Stimulated activated effector memory CD8-positive, alpha-beta T cell treated with anti-CD3 and anti-CD28 coated beads, Interleukin-12 subunit alpha, Interleukin-12 subunit beta, amount 100 ng/mL, for 72 hours (primary cell): ENCODE results near the gene GNE.
A peak's percentile ranks its signal among the peaks of the same experiment; 100 is the strongest.
"Not testable (repeated sequence)": the region's sequence is repeated elsewhere in the genome, so short reads cannot be mapped to it uniquely, and the experiment has no call there.

Source experiments
- ATAC-seq: fragments of 150-1000 bp; cut with Tn5 transposase; 2 replicates; pipeline ENCODE4 v1.10.0; 2021
- DNase-seq, 2 donors: peaks; one replicate each; pipeline ENCODE4 v3.0.0; 2021 to 2022; ENCODE audit warnings: low spot score in 2 of 2
- H3K27ac Mint-ChIP-seq: one replicate; pipeline ENCODE4 v1.8.0; 2022; ENCODE audit warnings: mild to moderate bottlenecking, mixed read lengths
- H3K36me3 Mint-ChIP-seq: one replicate; pipeline ENCODE4 v1.8.0; 2022; ENCODE audit warnings: mild to moderate bottlenecking, mixed read lengths
- H3K4me1 Mint-ChIP-seq: one replicate; pipeline ENCODE4 v1.8.0; 2022; ENCODE audit warnings: mixed read lengths
- H3K4me3 Mint-ChIP-seq: one replicate; pipeline ENCODE4 v1.8.0; 2022; ENCODE audit warnings: mild to moderate bottlenecking, mixed read lengths
- H3K9me3 Mint-ChIP-seq: one replicate; pipeline ENCODE4 v1.8.0; 2022; ENCODE audit warnings: mixed read lengths

Gene GNE

DNA sequence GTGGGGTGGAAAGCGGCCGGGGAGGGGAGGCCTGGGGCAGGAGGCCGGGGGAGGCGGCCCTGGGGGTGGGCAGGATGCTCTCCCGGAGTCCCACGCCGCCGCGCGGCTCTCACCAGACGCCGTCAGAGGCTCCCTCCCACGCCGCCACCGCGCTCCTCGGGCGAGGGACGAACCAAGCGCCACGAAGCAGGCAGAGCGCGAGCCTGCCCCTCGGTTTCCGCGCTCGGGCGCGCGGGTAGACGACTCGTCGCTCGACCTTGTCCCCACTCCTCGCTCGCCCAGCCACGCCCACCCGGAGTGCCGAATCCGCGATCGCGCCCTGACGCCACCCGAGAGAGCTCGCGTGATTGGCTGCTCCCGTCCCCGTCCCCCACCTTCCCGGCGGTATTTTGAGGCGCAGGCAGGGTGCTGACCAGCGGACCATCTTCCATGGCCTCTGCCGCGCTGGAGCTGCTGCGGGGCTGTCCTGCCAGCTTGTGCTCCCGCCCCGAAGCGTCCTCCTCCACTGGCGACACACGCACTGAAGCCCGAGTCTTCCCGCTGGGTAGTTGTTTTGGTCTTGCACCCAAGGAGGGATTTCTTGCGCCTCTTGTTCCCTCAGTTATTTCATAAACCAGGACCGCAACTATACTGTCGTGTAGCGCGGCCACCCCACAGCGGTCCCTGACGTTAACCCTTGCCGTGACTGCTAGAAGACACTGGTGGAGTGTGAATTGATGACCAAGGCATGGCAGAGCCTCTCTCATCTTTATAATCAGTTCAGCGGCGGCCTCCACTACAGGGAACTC lies at the start of gene GNE:
Gene GNE, minus strand, starts transcription at position 241 of the 788 bp plus-strand sequence. CDS start 9,093 bp downstream, outside the sequence.
- no peaks in the 10 kb centered on the region for H3K9me3 Mint-ChIP-seq
- ATAC-seq (peak; percentile 95), DNase-seq (peak; percentile 95 to 100)
- H3K4me1 Mint-ChIP-seq: peaks cover 6% of the 10 kb centered on the region
- peaks cover 14% of the 10 kb centered on the region for H3K36me3 Mint-ChIP-seq
- H3K27ac Mint-ChIP-seq: peak within 1 kb of the TSS; percentile 94
- H3K4me3 Mint-ChIP-seq: peak within 1 kb of the TSS; percentile 95

DNA sequence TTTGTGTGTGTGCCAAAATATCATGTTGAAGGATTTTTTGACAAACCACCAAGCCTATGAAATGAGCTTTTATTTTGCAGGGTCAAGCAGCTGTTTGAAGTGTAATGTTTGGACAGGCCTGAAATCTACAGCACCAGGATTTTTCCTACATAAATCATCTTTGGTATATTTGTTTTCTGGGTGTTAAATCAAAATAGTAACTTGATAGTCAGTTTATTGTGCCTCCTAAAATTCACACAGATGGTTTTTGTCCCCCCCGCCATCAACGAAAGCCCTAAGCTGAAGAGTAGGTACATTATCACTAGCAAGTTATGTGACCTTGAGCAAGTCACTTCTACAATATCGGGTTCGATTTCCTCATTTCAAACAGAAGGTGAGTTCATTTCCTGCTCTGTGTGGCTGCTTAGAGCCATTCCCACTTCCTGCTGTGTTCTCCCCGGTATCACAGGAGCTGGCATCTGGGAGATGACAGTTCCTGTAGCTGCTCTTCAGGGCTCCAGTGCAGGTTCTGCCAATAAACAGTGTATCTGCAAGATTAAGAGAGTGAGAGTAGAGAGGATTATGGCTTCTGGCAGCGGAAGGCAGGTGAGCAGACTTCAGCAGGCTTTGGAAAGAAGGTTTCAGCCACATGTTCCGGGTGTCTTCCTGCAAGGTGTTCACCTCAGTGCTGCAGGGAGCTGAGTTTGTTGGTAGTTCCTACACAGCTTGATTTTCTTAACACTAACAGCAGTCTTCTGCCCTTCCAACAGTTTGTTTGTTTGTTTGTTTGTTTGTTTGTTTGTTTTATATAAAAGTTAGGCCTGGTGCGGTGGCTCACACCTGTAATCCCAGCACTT lies 48.4 kb upstream of the GNE start:
- no peak for ATAC-seq
- Mint-ChIP-seq H3K9me3 (no peaks in the 10 kb centered on the region), H3K27ac (no peak overlapping the region), H3K4me1 (peaks cover 6% of the 10 kb centered on the region), H3K4me3 (no peak overlapping the region), H3K36me3 (no peaks in the 10 kb centered on the region)
- no peak for DNase-seq

DNA sequence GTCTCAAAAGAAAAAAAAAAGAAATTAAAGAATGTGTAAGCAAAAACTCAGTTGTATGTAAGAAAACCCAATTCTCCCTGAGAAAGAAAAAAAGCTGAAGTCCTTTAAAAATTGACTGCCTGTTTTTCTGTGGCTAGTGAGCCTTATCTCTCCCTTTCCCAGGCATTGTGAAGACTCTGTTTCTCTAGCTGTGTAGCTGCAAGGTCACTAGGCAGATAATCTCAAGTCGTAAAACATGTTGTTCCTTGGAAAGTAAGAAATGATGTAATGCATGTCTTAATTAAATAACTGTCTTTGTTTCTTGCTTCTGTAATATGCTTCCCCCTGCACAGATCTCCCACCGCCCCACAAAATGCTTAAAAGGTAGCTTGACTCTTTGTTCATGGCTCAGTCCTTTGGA lies 46.1 kb upstream of the GNE start:
- DNase-seq, ATAC-seq, H3K9me3 Mint-ChIP-seq, H3K4me1 Mint-ChIP-seq, H3K4me3 Mint-ChIP-seq, H3K36me3 Mint-ChIP-seq, H3K27ac Mint-ChIP-seq: not testable (repeated sequence)

DNA sequence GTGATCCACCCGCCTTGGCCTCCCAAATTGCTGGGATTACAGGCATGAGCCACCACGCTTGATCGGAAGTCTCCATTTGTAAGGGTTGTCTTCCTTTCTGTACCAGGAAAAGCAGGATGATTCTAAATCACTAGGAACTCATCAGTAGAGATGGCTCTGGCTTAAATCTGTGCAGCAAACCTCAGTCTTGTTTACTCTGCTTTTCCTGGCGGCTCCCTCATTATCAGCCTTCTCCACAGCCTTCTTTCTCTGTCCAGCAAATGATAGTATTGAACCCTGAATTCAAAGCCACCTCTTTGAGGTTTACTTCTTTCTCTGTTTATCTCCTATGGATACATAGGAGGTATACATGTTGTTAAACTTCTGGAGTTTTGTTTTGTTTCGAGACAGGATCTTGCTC lies 43.0 kb upstream of the GNE start:
- Mint-ChIP-seq H3K27ac (no peak overlapping the region), H3K4me1 (no peaks in the 10 kb centered on the region), H3K4me3 (no peak overlapping the region), H3K36me3 (no peaks in the 10 kb centered on the region), H3K9me3 (no peaks in the 10 kb centered on the region)
- ATAC-seq: no peak
- no peak for DNase-seq

DNA sequence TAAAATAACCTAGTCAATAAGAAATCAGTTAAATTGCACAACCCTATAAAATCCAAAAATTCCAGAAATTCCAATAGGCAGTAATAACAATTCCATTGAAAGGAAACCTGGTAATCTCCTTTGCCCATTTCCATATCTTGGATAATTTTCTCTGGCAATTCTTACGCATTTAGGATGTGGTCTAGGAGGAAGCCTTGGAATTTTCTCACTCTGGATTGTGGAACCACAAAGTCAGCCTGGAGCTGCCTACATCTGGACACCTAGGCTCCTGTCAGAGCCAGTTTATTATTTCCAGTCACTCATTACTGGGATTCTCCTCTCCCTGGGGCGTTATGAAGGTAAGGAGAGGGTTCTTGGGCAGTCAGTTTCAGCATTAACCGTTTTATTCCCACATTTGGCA lies 40.3 kb upstream of the GNE start:
- ATAC-seq (no peak), DNase-seq (no peak)
- Mint-ChIP-seq H3K4me1 (no peaks in the 10 kb centered on the region), H3K36me3 (no peaks in the 10 kb centered on the region), H3K4me3 (no peak overlapping the region), H3K27ac (no peak overlapping the region), H3K9me3 (no peaks in the 10 kb centered on the region)

GRCh38 chr9:36297798-36298197 lies 39.5 kb upstream of the GNE start:
- DNase-seq (no peak), ATAC-seq (no peak)
- Mint-ChIP-seq H3K4me1 (no peaks in the 10 kb centered on the region), H3K4me3 (no peak overlapping the region), H3K9me3 (no peaks in the 10 kb centered on the region), H3K27ac (no peak overlapping the region), H3K36me3 (no peaks in the 10 kb centered on the region)

- not testable (repeated sequence) for H3K36me3 Mint-ChIP-seq, H3K4me3 Mint-ChIP-seq, H3K9me3 Mint-ChIP-seq, ATAC-seq, DNase-seq, H3K27ac Mint-ChIP-seq, H3K4me1 Mint-ChIP-seq
Observed at GRCh38 chr9:36294996-36295395, 36.7 kb upstream of the GNE start.

DNA sequence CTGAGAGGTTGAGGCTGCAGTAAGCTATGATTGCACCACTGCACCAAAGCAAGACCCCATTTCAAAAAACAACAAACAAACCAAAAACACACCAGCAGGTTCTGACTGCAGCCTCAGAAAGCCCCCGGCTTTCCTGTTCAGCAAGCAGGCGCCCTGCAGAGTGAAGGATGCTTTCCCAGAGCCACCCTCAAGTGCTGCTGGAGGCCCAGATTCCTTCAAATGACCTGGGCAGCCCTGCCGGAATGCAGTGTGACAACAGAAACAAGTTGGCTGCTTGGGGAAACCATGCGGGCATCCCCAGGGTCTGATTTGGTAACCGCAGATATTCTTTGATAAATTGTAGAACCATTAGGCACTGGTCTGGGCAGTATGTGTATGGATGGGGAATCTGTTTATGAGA lies 35.7 kb upstream of the GNE start:
- H3K27ac Mint-ChIP-seq: no peak overlapping the region

GRCh38 chr9:36293171-36293570 lies 34.9 kb upstream of the GNE start:
- H3K4me1 Mint-ChIP-seq: no peaks in the 10 kb centered on the region
- no peaks in the 10 kb centered on the region for H3K36me3 Mint-ChIP-seq
- H3K27ac Mint-ChIP-seq: no peak overlapping the region
- no peak for DNase-seq
- H3K4me3 Mint-ChIP-seq: no peak overlapping the region
- ATAC-seq: no peak
- H3K9me3 Mint-ChIP-seq: no peaks in the 10 kb centered on the region

More for the DNA sequence above, 35.7 kb upstream of the GNE start:
- DNase-seq (no peak), ATAC-seq (no peak)
- no peaks in the 10 kb centered on the region for H3K9me3 Mint-ChIP-seq
- H3K4me3 Mint-ChIP-seq: no peak overlapping the region
- H3K4me1 Mint-ChIP-seq: no peaks in the 10 kb centered on the region
- no peaks in the 10 kb centered on the region for H3K36me3 Mint-ChIP-seq

DNA sequence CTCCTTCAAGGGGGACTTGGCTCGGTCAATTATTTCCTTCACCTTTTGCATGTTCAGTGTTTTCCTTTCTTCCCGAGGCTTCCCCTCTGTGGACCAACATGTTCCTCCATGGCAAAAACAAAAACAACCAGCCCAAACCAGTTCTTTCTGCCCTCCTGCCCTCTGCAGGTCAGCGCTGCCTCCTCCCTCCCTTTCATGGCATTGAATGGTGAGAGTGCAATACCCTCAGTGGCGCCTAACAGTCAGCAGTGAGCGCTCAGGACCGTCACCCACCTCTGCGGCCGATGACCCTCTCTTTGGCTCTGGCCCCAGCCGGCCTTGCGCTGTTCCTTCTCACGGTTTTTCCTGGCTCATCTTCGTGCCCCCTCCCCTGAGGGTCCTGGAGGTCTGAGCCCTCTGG lies 34.4 kb upstream of the GNE start:
- DNase-seq (no peak), ATAC-seq (no peak)
- no peaks in the 10 kb centered on the region for H3K4me1 Mint-ChIP-seq
- no peak overlapping the region for H3K27ac Mint-ChIP-seq
- no peak overlapping the region for H3K4me3 Mint-ChIP-seq
- no peaks in the 10 kb centered on the region for H3K36me3 Mint-ChIP-seq
- H3K9me3 Mint-ChIP-seq: no peaks in the 10 kb centered on the region

GRCh38 chr9:36290996-36291395 lies 32.7 kb upstream of the GNE start:
- H3K9me3 Mint-ChIP-seq: no peaks in the 10 kb centered on the region
- no peak for ATAC-seq
- no peaks in the 10 kb centered on the region for H3K36me3 Mint-ChIP-seq
- peak overlapping the region; percentile 16 for H3K27ac Mint-ChIP-seq
- H3K4me1 Mint-ChIP-seq: no peaks in the 10 kb centered on the region
- H3K4me3 Mint-ChIP-seq: no peak overlapping the region
- DNase-seq: no peak

DNA sequence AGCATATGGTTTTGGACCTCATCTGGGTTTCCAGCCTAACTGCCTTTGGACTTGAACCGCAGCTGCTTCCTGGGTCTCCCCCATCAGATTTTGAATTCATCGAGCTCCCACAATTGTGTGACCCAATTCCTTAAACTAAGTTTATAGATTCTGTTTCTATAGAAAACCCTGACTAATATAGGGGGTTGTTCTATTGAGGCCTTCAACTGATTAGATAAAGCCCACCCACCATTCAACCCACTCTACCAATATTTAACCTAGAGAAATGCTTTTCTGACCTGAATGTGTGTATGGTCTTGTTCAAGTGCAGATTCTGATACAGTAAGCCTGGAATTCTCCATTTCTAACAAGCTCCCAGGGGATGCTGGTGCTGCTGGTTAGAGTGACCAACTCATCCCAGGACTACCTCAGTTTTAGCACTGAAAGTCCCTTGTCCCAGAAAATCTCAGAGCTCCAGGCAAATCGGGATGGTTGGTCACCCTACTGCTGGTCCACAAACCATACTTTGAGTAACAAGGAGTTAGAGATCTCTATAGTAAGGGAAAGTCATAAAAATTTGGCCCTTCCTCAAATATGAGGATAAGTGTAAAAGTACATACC lies 31.7 kb upstream of the GNE start:
- no peak overlapping the region for H3K27ac Mint-ChIP-seq

GRCh38 chr9:36288070-36288469 lies 29.8 kb upstream of the GNE start:
- DNase-seq (no peak), ATAC-seq (no peak)
- Mint-ChIP-seq H3K4me3 (no peak overlapping the region), H3K36me3 (no peaks in the 10 kb centered on the region), H3K27ac (no peak overlapping the region), H3K9me3 (no peaks in the 10 kb centered on the region), H3K4me1 (no peaks in the 10 kb centered on the region)

More for the DNA sequence above, 31.7 kb upstream of the GNE start:
- H3K36me3 Mint-ChIP-seq: no peaks in the 10 kb centered on the region
- no peaks in the 10 kb centered on the region for H3K9me3 Mint-ChIP-seq
- H3K4me3 Mint-ChIP-seq: no peak overlapping the region
- ATAC-seq: no peak
- no peaks in the 10 kb centered on the region for H3K4me1 Mint-ChIP-seq
- DNase-seq: no peak

DNA sequence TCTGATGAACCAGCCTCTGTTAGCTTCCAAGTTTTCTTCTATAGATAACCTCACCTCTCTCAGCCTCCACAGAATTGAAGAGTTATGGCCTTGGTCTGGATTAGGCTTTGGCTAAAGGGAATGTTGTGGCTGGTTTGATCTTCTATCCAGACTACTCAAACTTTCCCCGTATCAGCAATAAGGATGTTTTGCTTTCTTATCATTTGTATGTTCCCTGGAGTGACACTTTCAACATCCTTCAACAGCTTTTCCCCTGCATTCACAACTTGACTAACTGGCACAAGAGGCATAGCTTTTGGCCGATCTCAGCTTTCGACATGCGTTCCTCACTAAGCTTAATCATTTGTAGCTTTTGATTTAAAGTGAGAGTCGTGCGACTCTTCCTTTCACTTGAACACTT lies 28.1 kb upstream of the GNE start:
- H3K36me3 Mint-ChIP-seq: no peaks in the 10 kb centered on the region
- no peak overlapping the region for H3K4me3 Mint-ChIP-seq
- no peaks in the 10 kb centered on the region for H3K9me3 Mint-ChIP-seq
- no peaks in the 10 kb centered on the region for H3K4me1 Mint-ChIP-seq
- DNase-seq (no peak), ATAC-seq (no peak)
- no peak overlapping the region for H3K27ac Mint-ChIP-seq

GRCh38 chr9:36284226-36284625 lies 26.0 kb upstream of the GNE start:
- no peak for ATAC-seq
- H3K4me3 Mint-ChIP-seq: no peak overlapping the region
- H3K36me3 Mint-ChIP-seq: no peaks in the 10 kb centered on the region
- H3K27ac Mint-ChIP-seq: no peak overlapping the region
- DNase-seq: no peak
- no peaks in the 10 kb centered on the region for H3K4me1 Mint-ChIP-seq
- H3K9me3 Mint-ChIP-seq: no peaks in the 10 kb centered on the region

- H3K36me3 Mint-ChIP-seq: no peaks in the 10 kb centered on the region
- no peaks in the 10 kb centered on the region for H3K9me3 Mint-ChIP-seq
- no peaks in the 10 kb centered on the region for H3K4me1 Mint-ChIP-seq
- no peak overlapping the region for H3K27ac Mint-ChIP-seq
- ATAC-seq (no peak), DNase-seq (no peak)
- no peak overlapping the region for H3K4me3 Mint-ChIP-seq
Observed at GRCh38 chr9:36282275-36282674, 24.0 kb upstream of the GNE start.
